Measurements from ENCODE around the gene FOXN3.

The FOXN3 gene

GRCh38 chr14:89217891-89218290 lies 199.1 kb downstream of the FOXN3 start:
- ChIA-PET CTCF (interaction anchor here (0.6 kb wide), 1 partner anchor 122 kb away, joined by 3 read pairs; no protein-coding TSS in a partner anchor), POLR2A (no interaction called here)
- TF ChIP-seq SUZ12 (IDR thresholded peaks at IDR 0.05) (no peak), SP1 (IDR thresholded peaks at IDR 0.05) (no peak), ZNF384 (IDR thresholded peaks at IDR 0.05) (no peak), ELF4 (IDR thresholded peaks at IDR 0.05) (no peak), FOXA1 (IDR thresholded peaks at IDR 0.05) (no peak), ARNT (IDR thresholded peaks at IDR 0.05) (no peak), TARDBP (IDR thresholded peaks at IDR 0.05) (no peak), FOXM1 (IDR thresholded peaks at IDR 0.05; ENCODE audit: borderline replicate concordance) (no peak), FOXK2 (IDR thresholded peaks at IDR 0.05) (no peak), BHLHE40 (IDR thresholded peaks at IDR 0.05; ENCODE audit: borderline replicate concordance) (no peak), PKNOX1 (IDR thresholded peaks at IDR 0.05) (no peak), NFRKB (IDR thresholded peaks at IDR 0.05) (no peak), LEF1 (IDR thresholded peaks at IDR 0.05; ENCODE audit: borderline replicate concordance) (no peak), L3MBTL2 (conservative IDR thresholded peaks at IDR 0.05) (no peak)
- no peak for DNase-seq (ENCODE audit: extremely low spot score)

- TF ChIP-seq SP1 (IDR thresholded peaks at IDR 0.05) = no peak
- no peak for TF ChIP-seq FOXK2 (IDR thresholded peaks at IDR 0.05)
- TF ChIP-seq BHLHE40 (IDR thresholded peaks at IDR 0.05; ENCODE audit: borderline replicate concordance) = no peak
- TF ChIP-seq HDGF (IDR thresholded peaks at IDR 0.05; ENCODE audit: borderline replicate concordance) = no peak
- DNase-seq (ENCODE audit: extremely low spot score) = no peak
- ChIA-PET CTCF (no interaction called here), POLR2A (no interaction called here)
Measured at GRCh38 chr14:89215531-89215930, 201.5 kb downstream of the FOXN3 start.

GRCh38 chr14:89215114-89215513 lies 201.9 kb downstream of the FOXN3 start:
- POLR2A ChIA-PET = no interaction called here
- TF ChIP-seq FOXM1 (IDR thresholded peaks at IDR 0.05; ENCODE audit: borderline replicate concordance) (no peak), TARDBP (IDR thresholded peaks at IDR 0.05) (no peak), NFRKB (IDR thresholded peaks at IDR 0.05) (no peak), SP1 (IDR thresholded peaks at IDR 0.05) (no peak), LEF1 (IDR thresholded peaks at IDR 0.05; ENCODE audit: borderline replicate concordance) (no peak), ZNF384 (IDR thresholded peaks at IDR 0.05) (no peak), ARNT (IDR thresholded peaks at IDR 0.05) (no peak), ELF4 (IDR thresholded peaks at IDR 0.05) (no peak), BHLHE40 (IDR thresholded peaks at IDR 0.05; ENCODE audit: borderline replicate concordance) (no peak), CTBP1 (IDR thresholded peaks at IDR 0.05; ENCODE audit: borderline replicate concordance) (no peak), L3MBTL2 (conservative IDR thresholded peaks at IDR 0.05) (no peak), FOXA1 (IDR thresholded peaks at IDR 0.05) (no peak), FOXK2 (IDR thresholded peaks at IDR 0.05) (no peak), HDGF (IDR thresholded peaks at IDR 0.05; ENCODE audit: borderline replicate concordance) (no peak), PKNOX1 (IDR thresholded peaks at IDR 0.05) (no peak), SUZ12 (IDR thresholded peaks at IDR 0.05) (no peak)
- CTCF ChIA-PET = no interaction called here
- DNase-seq (ENCODE audit: extremely low spot score) = no peak

- POLR2A ChIA-PET = no interaction called here
- DNase-seq (ENCODE audit: extremely low spot score) = no peak
- CTCF ChIA-PET = no interaction called here
- TF ChIP-seq L3MBTL2 (conservative IDR thresholded peaks at IDR 0.05) = no peak
- no peak for TF ChIP-seq LEF1 (IDR thresholded peaks at IDR 0.05; ENCODE audit: borderline replicate concordance)
- no peak for TF ChIP-seq CTBP1 (IDR thresholded peaks at IDR 0.05; ENCODE audit: borderline replicate concordance)
- no peak for TF ChIP-seq NFRKB (IDR thresholded peaks at IDR 0.05)
- TF ChIP-seq TARDBP (IDR thresholded peaks at IDR 0.05) = no peak
- no peak for TF ChIP-seq HDGF (IDR thresholded peaks at IDR 0.05; ENCODE audit: borderline replicate concordance)
- TF ChIP-seq ZNF384 (IDR thresholded peaks at IDR 0.05) = no peak
- TF ChIP-seq FOXM1 (IDR thresholded peaks at IDR 0.05; ENCODE audit: borderline replicate concordance) = no peak
- no peak for TF ChIP-seq ARNT (IDR thresholded peaks at IDR 0.05)
- no peak for TF ChIP-seq FOXK2 (IDR thresholded peaks at IDR 0.05)
- no peak for TF ChIP-seq SUZ12 (IDR thresholded peaks at IDR 0.05)
- no peak for TF ChIP-seq SP1 (IDR thresholded peaks at IDR 0.05)
- no peak for TF ChIP-seq PKNOX1 (IDR thresholded peaks at IDR 0.05)
- TF ChIP-seq BHLHE40 (IDR thresholded peaks at IDR 0.05; ENCODE audit: borderline replicate concordance) = no peak
- no peak for TF ChIP-seq FOXA1 (IDR thresholded peaks at IDR 0.05)
- TF ChIP-seq ELF4 (IDR thresholded peaks at IDR 0.05) = no peak
Measured at GRCh38 chr14:89214221-89214965, 202.6 kb downstream of the FOXN3 start.

- TF ChIP-seq FOXK2 (IDR thresholded peaks at IDR 0.05) (no peak), SUZ12 (IDR thresholded peaks at IDR 0.05) (no peak), ARNT (IDR thresholded peaks at IDR 0.05) (no peak), HDGF (IDR thresholded peaks at IDR 0.05; ENCODE audit: borderline replicate concordance) (no peak), BHLHE40 (IDR thresholded peaks at IDR 0.05; ENCODE audit: borderline replicate concordance) (no peak), FOXM1 (IDR thresholded peaks at IDR 0.05; ENCODE audit: borderline replicate concordance) (no peak), ZNF384 (IDR thresholded peaks at IDR 0.05) (no peak), FOXA1 (IDR thresholded peaks at IDR 0.05) (no peak), ELF4 (IDR thresholded peaks at IDR 0.05) (no peak), SP1 (IDR thresholded peaks at IDR 0.05) (no peak), LEF1 (IDR thresholded peaks at IDR 0.05; ENCODE audit: borderline replicate concordance) (no peak), L3MBTL2 (conservative IDR thresholded peaks at IDR 0.05) (no peak), PKNOX1 (IDR thresholded peaks at IDR 0.05) (no peak), CTBP1 (IDR thresholded peaks at IDR 0.05; ENCODE audit: borderline replicate concordance) (no peak), TARDBP (IDR thresholded peaks at IDR 0.05) (no peak), NFRKB (IDR thresholded peaks at IDR 0.05) (no peak)
- ChIA-PET CTCF (no interaction called here), POLR2A (no interaction called here)
- no peak for DNase-seq (ENCODE audit: extremely low spot score)
Measured at GRCh38 chr14:89212386-89213235, 204.4 kb downstream of the FOXN3 start.
